Measurements from ENCODE around the gene EID1. TPM values are rescaled to one million over a fixed set of nuclear protein-coding genes. Genes with fewer than 3 reads are reported as not detected.
"Not testable (repeated sequence)": the region's sequence is repeated elsewhere in the genome, so short reads cannot be mapped to it uniquely, and the experiment has no call there.

The EID1 gene
- total and polyA plus RNA-seq, 4 donors = 45.7 to 70.6 (median 61.1) TPM

DNA sequence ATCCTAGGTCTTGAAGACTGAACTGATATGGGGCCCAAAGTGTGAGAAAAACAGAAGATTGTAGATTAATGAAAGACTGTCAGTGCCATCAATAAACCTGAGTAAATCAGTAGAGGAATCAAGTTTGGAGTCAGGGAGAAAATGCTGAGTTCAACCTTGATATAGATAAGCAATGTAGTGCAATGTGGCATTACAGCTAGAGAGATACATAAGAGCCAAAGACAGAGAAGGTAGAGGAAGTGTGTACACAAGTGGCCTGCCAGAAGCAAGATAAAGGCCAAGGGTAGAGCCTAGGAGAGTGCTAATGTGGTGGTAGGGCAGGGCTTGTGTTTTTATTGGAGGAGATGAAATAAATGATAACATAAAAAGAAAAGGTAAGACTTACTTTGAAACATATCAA lies 26.0 kb upstream of the EID1 start (continued):
- no peak for TF ChIP-seq GABPA (IDR thresholded peaks at IDR 0.05 in 1 of 2, conservative IDR thresholded peaks at IDR 0.05 in 1 of 2)
- no peak for TF ChIP-seq RXRA (IDR thresholded peaks at IDR 0.05)
- TF ChIP-seq EGR1 (IDR thresholded peaks at IDR 0.05; ENCODE audit: low read depth in 2 of 2) = no peak

GRCh38 chr15:48854434-48854833 lies 23.5 kb upstream of the EID1 start:
- not testable (repeated sequence) for H3K9me3 ChIP-seq (ENCODE audit: control insufficient read depth in 4 of 4, low read length in 3 of 4); DNase-seq (ENCODE audit: low spot score); H3K27ac ChIP-seq (ENCODE audit: low read depth in 1 of 2, low read length in 2 of 2); H3K9ac ChIP-seq (ENCODE audit: low read depth in 1 of 2, low read length in 2 of 2); H3K27me3 ChIP-seq (ENCODE audit: control insufficient read depth in 4 of 4, insufficient read depth in 4 of 4, low read length in 3 of 4); H3K4me3 ChIP-seq (ENCODE audit: low read depth in 1 of 3, low read length in 3 of 3); H3K36me3 ChIP-seq (ENCODE audit: control insufficient read depth in 4 of 4, insufficient read depth in 3 of 4, low read depth in 1 of 4, low read length in 3 of 4)
- H3K4me1 ChIP-seq (ENCODE audit: control insufficient read depth in 4 of 4, insufficient read depth in 4 of 4, low read length in 3 of 4) = peaks cover 0 to 10% (median 3%) of the 10 kb centered on the region in 4 donors
- 98% methylated on average over 3 of the region's 3 CpGs for WGBS

DNA sequence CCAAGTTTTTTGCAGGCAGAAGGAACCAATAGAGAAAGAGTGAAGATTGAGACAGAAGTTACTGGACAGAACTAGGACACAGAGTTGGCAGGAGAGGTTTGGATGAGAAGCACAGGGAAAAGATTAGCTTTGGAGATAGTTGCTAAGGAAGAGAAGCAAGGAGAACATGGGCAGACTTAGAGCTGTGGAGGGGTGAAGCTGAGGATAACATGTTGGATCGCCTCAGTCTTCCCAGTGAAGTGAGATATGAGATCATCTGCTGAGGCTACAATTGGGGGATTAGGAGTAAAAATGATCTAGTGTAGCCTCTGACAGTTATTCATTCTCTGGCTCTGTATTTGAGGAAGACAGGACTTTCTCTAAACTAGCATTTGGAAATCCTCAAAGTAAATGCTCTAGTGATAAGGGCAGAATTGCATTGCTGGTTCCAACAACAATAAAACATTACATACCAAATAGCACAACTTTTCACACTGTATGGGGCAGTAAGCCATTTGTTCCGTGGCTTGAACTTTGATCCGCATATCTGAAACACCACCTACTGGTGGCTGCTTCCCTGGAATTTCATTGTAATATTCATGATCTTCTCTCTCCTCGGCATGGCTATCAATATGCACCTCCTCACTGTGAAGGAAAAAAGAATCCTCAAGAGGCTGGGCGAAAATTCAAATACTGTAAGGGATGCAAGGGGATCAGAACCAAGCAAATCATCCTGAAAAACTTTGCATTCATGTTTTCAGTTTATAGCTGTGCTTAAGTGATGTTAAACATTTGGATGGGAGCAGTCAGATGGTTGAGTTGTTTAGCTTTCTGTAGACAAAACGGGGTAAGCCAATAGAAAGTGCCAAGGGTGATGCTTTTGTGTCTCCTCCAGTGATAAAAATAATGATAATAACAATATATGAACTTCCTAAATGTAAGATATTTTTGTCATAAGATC lies 22.2 kb upstream of the EID1 start:
- H3K36me3 ChIP-seq (ENCODE audit: control insufficient read depth in 4 of 4, insufficient read depth in 3 of 4, low read depth in 1 of 4, low read length in 3 of 4) = no peaks in the 10 kb centered on the region
- no peak for DNase-seq (ENCODE audit: low spot score)
- H3K9ac ChIP-seq (ENCODE audit: low read depth in 1 of 2, low read length in 2 of 2) = no peak overlapping the region
- H3K9me3 ChIP-seq (ENCODE audit: control insufficient read depth in 4 of 4, low read length in 3 of 4) = no peaks in the 10 kb centered on the region
- H3K27ac ChIP-seq (ENCODE audit: low read depth in 1 of 2, low read length in 2 of 2) = no peak overlapping the region
- H3K27me3 ChIP-seq (ENCODE audit: control insufficient read depth in 4 of 4, insufficient read depth in 4 of 4, low read length in 3 of 4) = no peaks in the 10 kb centered on the region
- no peak overlapping the region for H3K4me3 ChIP-seq (ENCODE audit: low read depth in 1 of 3, low read length in 3 of 3)
- no peak for TF ChIP-seq MAX (IDR thresholded peaks at IDR 0.05)
- TF ChIP-seq GABPA (IDR thresholded peaks at IDR 0.05 in 1 of 2, conservative IDR thresholded peaks at IDR 0.05 in 1 of 2) = no peak
- peak; percentile 83 to 86 for TF ChIP-seq HNF4A (conservative IDR thresholded peaks at IDR 0.05)
- TF ChIP-seq HNF4G (IDR thresholded peaks at IDR 0.05) = peak; percentile 70
- no peak for TF ChIP-seq JUND (IDR thresholded peaks at IDR 0.05)
- TF ChIP-seq, protein P1, sequence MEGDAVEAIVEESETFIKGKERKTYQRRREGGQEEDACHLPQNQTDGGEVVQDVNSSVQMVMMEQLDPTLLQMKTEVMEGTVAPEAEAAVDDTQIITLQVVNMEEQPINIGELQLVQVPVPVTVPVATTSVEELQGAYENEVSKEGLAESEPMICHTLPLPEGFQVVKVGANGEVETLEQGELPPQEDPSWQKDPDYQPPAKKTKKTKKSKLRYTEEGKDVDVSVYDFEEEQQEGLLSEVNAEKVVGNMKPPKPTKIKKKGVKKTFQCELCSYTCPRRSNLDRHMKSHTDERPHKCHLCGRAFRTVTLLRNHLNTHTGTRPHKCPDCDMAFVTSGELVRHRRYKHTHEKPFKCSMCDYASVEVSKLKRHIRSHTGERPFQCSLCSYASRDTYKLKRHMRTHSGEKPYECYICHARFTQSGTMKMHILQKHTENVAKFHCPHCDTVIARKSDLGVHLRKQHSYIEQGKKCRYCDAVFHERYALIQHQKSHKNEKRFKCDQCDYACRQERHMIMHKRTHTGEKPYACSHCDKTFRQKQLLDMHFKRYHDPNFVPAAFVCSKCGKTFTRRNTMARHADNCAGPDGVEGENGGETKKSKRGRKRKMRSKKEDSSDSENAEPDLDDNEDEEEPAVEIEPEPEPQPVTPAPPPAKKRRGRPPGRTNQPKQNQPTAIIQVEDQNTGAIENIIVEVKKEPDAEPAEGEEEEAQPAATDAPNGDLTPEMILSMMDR (IDR thresholded peaks at IDR 0.05; ENCODE audit: low read depth, low read length, missing input control) = peak; percentile 55
- TF ChIP-seq TAF1 (conservative IDR thresholded peaks at IDR 0.05) = no peak
- peak; percentile 71 to 78 for TF ChIP-seq RAD21 (IDR thresholded peaks at IDR 0.05)
- TF ChIP-seq ZBTB33 (IDR thresholded peaks at IDR 0.05) = no peak
- TF ChIP-seq ATF3 (IDR thresholded peaks at IDR 0.05) = no peak
- peak; percentile 40 for TF ChIP-seq SP1 (IDR thresholded peaks at IDR 0.05)
- no peak for TF ChIP-seq NR2F2 (IDR thresholded peaks at IDR 0.05)
- TF ChIP-seq FOXA2 (IDR thresholded peaks at IDR 0.05) = no peak
- no peak for TF ChIP-seq EGR1 (IDR thresholded peaks at IDR 0.05; ENCODE audit: low read depth in 2 of 2)
- no peak for TF ChIP-seq YY1 (IDR thresholded peaks at IDR 0.05)
- TF ChIP-seq, protein P2, sequence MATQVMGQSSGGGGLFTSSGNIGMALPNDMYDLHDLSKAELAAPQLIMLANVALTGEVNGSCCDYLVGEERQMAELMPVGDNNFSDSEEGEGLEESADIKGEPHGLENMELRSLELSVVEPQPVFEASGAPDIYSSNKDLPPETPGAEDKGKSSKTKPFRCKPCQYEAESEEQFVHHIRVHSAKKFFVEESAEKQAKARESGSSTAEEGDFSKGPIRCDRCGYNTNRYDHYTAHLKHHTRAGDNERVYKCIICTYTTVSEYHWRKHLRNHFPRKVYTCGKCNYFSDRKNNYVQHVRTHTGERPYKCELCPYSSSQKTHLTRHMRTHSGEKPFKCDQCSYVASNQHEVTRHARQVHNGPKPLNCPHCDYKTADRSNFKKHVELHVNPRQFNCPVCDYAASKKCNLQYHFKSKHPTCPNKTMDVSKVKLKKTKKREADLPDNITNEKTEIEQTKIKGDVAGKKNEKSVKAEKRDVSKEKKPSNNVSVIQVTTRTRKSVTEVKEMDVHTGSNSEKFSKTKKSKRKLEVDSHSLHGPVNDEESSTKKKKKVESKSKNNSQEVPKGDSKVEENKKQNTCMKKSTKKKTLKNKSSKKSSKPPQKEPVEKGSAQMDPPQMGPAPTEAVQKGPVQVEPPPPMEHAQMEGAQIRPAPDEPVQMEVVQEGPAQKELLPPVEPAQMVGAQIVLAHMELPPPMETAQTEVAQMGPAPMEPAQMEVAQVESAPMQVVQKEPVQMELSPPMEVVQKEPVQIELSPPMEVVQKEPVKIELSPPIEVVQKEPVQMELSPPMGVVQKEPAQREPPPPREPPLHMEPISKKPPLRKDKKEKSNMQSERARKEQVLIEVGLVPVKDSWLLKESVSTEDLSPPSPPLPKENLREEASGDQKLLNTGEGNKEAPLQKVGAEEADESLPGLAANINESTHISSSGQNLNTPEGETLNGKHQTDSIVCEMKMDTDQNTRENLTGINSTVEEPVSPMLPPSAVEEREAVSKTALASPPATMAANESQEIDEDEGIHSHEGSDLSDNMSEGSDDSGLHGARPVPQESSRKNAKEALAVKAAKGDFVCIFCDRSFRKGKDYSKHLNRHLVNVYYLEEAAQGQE (IDR thresholded peaks at IDR 0.05) = no peak
- TF ChIP-seq FOXA1 (IDR thresholded peaks at IDR 0.05) = no peak
- peak; percentile 23 to 42 for TF ChIP-seq RXRA (IDR thresholded peaks at IDR 0.05)
- 20% methylated on average over 6 of the region's 6 CpGs for WGBS
- peaks cover 0 to 10% (median 3%) of the 10 kb centered on the region in 4 donors for H3K4me1 ChIP-seq (ENCODE audit: control insufficient read depth in 4 of 4, insufficient read depth in 4 of 4, low read length in 3 of 4)
